HepG2 (cell line): ENCODE data around the gene FAM89B. TPM values are rescaled to one million over a fixed set of nuclear protein-coding genes. Genes with fewer than 3 reads are reported as not detected.

ENCODE experiments used
- AGO2 ChIP-seq: fragments of 200-400 bp; formaldehyde crosslinking; optimal IDR thresholded peaks from 2 replicates; pipeline ENCODE3; 2017; ENCODE audit warnings: mild to moderate bottlenecking, low read depth, low read length, moderate library complexity
- ARHGAP35 ChIP-seq: sonication (generic); formaldehyde crosslinking; IDR thresholded peaks from 2 replicates; pipeline ENCODE4 v1.9.0; 2022; ENCODE audit warnings: mild to moderate bottlenecking, inconsistent platforms, moderate library complexity, missing genetic modification reagents, borderline replicate concordance
- CTCF ChIP-seq: sonication (generic); formaldehyde crosslinking; IDR thresholded peaks from 2 replicates; pipeline ENCODE4 v1.5.0; 2020; ENCODE audit warnings: mild to moderate bottlenecking, missing genetic modification reagents, moderate library complexity
- GMEB2 ChIP-seq: IDR thresholded peaks from 2 replicates; pipeline ENCODE4 v1.6.1; 2016; ENCODE audit warnings: missing biosample characterization, missing genetic modification reagents, low read depth
- HCFC1 ChIP-seq: fragments of 150-350 bp; IDR thresholded peaks from 2 replicates; pipeline ENCODE4 v1.6.1; 2014; ENCODE audit warnings: low read depth, low read length
- HDAC1 ChIP-seq: sonication (generic); formaldehyde crosslinking; IDR thresholded peaks from 2 replicates; pipeline ENCODE4 v1.5.1; 2020; ENCODE audit warnings: mild to moderate bottlenecking, missing genetic modification reagents
- HNF4A ChIP-seq: sonication (generic); formaldehyde crosslinking; IDR thresholded peaks from 2 replicates; pipeline ENCODE4 v1.4.0; 2020; ENCODE audit warnings: missing genetic modification reagents
- IKZF5 ChIP-seq: IDR thresholded peaks from 2 replicates; pipeline ENCODE4 v1.6.1; 2018; ENCODE audit warnings: missing genetic modification reagents, mild to moderate bottlenecking, missing compliant biosample characterization
- MED8 ChIP-seq: sonication (generic); formaldehyde crosslinking; IDR thresholded peaks from 2 replicates; pipeline ENCODE4 v1.8.1; 2023; ENCODE audit warnings: mild to moderate bottlenecking, missing genetic modification reagents; ENCODE audit not compliant: insufficient replicate concordance
- MXI1 ChIP-seq: IDR thresholded peaks from 3 replicates; pipeline ENCODE4 v1.6.1; 2012; ENCODE audit warnings: low read depth, low read length, inconsistent platforms, borderline replicate concordance
- RARG ChIP-seq: sonication (generic); formaldehyde crosslinking; IDR thresholded peaks from 2 replicates; pipeline ENCODE4 v1.4.0; 2020; ENCODE audit warnings: low read depth, mild to moderate bottlenecking, missing genetic modification reagents
- SP5 ChIP-seq: IDR thresholded peaks from 2 replicates; pipeline ENCODE4 v1.6.1; 2016; ENCODE audit warnings: low read depth, borderline replicate concordance
- YEATS4 ChIP-seq: sonication (generic); formaldehyde crosslinking; IDR thresholded peaks from 2 replicates; pipeline ENCODE4 v1.4.0; 2020; ENCODE audit warnings: missing genetic modification reagents, borderline replicate concordance
- ZBTB37 ChIP-seq: sonication (generic); formaldehyde crosslinking; IDR thresholded peaks from 2 replicates; pipeline ENCODE4 v1.4.0; 2020; ENCODE audit warnings: mild to moderate bottlenecking, missing genetic modification reagents
- ZNF225 ChIP-seq: sonication (generic); formaldehyde crosslinking; IDR thresholded peaks from 2 replicates; pipeline ENCODE4 v1.4.0; 2020; ENCODE audit warnings: mild to moderate bottlenecking, missing genetic modification reagents
- ZNF691 ChIP-seq: sonication (generic); formaldehyde crosslinking; IDR thresholded peaks from 2 replicates; pipeline ENCODE4 v1.4.0; 2020; ENCODE audit warnings: missing genetic modification reagents, low read depth, mild to moderate bottlenecking, borderline replicate concordance
- ZNF777 ChIP-seq: sonication (generic); formaldehyde crosslinking; IDR thresholded peaks from 2 replicates; pipeline ENCODE4 v1.4.0; 2020; ENCODE audit warnings: missing genetic modification reagents
- ZNF83 ChIP-seq: sonication (generic); formaldehyde crosslinking; IDR thresholded peaks from 2 replicates; pipeline ENCODE4 v1.4.0; 2020; ENCODE audit warnings: missing genetic modification reagents, mild to moderate bottlenecking, borderline replicate concordance
- ZSCAN25 ChIP-seq: sonication (generic); formaldehyde crosslinking; IDR thresholded peaks from 2 replicates; pipeline ENCODE4 v1.8.0; 2022; ENCODE audit warnings: mild to moderate bottlenecking, missing genetic modification reagents
- ZSCAN9 ChIP-seq: IDR thresholded peaks from 2 replicates; pipeline ENCODE4 v1.6.1; 2016; ENCODE audit warnings: borderline replicate concordance
- polyA plus RNA-seq, 8 experiments: library from polyadenylated mRNA; depleted of rRNA in 3 of 8; stranded (reverse) in 7 of 8; unstranded in 1 of 8; fragments of >200 nt; fragmentation: Illumina TruSeq in 4 of 8; extraction: Trizol in 4 of 8; gene quantifications; 2 replicates each; pipeline versions ENCODE4 v1.2.1 to v1.2.3, GENCODE V29; 2011 to 2016; ENCODE audit warnings: low read depth in 4 of 8, missing spikeins in 1 of 8, mixed read lengths in 1 of 8; ENCODE audit not compliant: insufficient read depth in 1 of 8
- total RNA-seq, 5 experiments: library from RNA; depleted of rRNA; stranded (reverse); fragments of >200 nt; fragmentation: Illumina TruSeq; extraction: Trizol; gene quantifications; 2 replicates each; pipeline ENCODE4 v1.2.3, GENCODE V29; 2016; ENCODE audit warnings: low read depth in 1 of 5

Gene FAM89B
- total and polyA plus RNA-seq, 2 of the 13 experiments (the other 11 are each of a cell fraction or from before 2014, with no cell fraction given) = 5.7 to 8.0 TPM

- TF ChIP-seq GMEB2 (CRISPR knock-in tag) = no peak
- peak; percentile 69; the same call in 1 of the 2 replicates for TF ChIP-seq IKZF5
- peak; percentile 53; the same call in 1 of the 2 replicates for TF ChIP-seq HDAC1 (CRISPR knock-in tag)
- peak; percentile 57; the same call in 1 of the 2 replicates for TF ChIP-seq ZNF691 (CRISPR knock-in tag)
- 0 out of 2 replicates have a peak, but pooled peaks have one; percentile 41 for TF ChIP-seq ZNF777 (CRISPR knock-in tag)
- no peak for TF ChIP-seq HNF4A
- no peak for TF ChIP-seq MED8 (CRISPR knock-in tag)
- 0 out of 2 replicates have a peak, but pooled peaks have one; percentile 25 for TF ChIP-seq ARHGAP35 (CRISPR knock-in tag)
- no peak for TF ChIP-seq ZNF225 (CRISPR knock-in tag)
- TF ChIP-seq RARG (CRISPR knock-in tag) = no peak
- peak; percentile 69 for TF ChIP-seq AGO2
- peak; percentile 83 for TF ChIP-seq CTCF (CRISPR knock-in tag)
- 0 out of 2 replicates have a peak, but pooled peaks have one; percentile 37 for TF ChIP-seq YEATS4 (CRISPR knock-in tag)
- peak; percentile 16; the same call in 1 of the 2 replicates for TF ChIP-seq SP5 (CRISPR knock-in tag)
- no peak for TF ChIP-seq ZBTB37
- no peak for TF ChIP-seq ZSCAN25 (CRISPR knock-in tag)
- TF ChIP-seq ZSCAN9 (CRISPR knock-in tag) = no peak
- peak; percentile 12; the same call in 1 of the 3 replicates for TF ChIP-seq MXI1
- no peak for TF ChIP-seq HCFC1
- TF ChIP-seq ZNF83 (CRISPR knock-in tag) = no peak
Measured at GRCh38 chr11:65574109-65574810, 1.9 kb downstream of the FAM89B start (continued).
